Measurements from ENCODE around the gene MGAT5. TPM values are rescaled to one million over a fixed set of nuclear protein-coding genes. Genes with fewer than 3 reads are reported as not detected.

MGAT5 gene, protein sequence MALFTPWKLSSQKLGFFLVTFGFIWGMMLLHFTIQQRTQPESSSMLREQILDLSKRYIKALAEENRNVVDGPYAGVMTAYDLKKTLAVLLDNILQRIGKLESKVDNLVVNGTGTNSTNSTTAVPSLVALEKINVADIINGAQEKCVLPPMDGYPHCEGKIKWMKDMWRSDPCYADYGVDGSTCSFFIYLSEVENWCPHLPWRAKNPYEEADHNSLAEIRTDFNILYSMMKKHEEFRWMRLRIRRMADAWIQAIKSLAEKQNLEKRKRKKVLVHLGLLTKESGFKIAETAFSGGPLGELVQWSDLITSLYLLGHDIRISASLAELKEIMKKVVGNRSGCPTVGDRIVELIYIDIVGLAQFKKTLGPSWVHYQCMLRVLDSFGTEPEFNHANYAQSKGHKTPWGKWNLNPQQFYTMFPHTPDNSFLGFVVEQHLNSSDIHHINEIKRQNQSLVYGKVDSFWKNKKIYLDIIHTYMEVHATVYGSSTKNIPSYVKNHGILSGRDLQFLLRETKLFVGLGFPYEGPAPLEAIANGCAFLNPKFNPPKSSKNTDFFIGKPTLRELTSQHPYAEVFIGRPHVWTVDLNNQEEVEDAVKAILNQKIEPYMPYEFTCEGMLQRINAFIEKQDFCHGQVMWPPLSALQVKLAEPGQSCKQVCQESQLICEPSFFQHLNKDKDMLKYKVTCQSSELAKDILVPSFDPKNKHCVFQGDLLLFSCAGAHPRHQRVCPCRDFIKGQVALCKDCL
- total RNA-seq (10 to 100 TPM; 54.6 to 61.1 TPM), polyA plus RNA-seq (1 to 10 TPM; 3.6 to 5.8 (median 5.6) TPM), total RNA-seq (73.7 to 112 (median 83.1) reads per million in 6 experiments)

GRCh38 chr2:134253804-134254203 is at the start of gene MGAT5:
TSS of gene MGAT5 (plus strand) at chr2:134254072. CDS start at chr2:134254404, 332 bp downstream.
- H3K4me3 Mint-ChIP-seq = peak within 1 kb of the TSS in 7 of 10 donors; percentile 2 to 55 (median 24)
- H3K4me1 Mint-ChIP-seq = peaks cover 44 to 96% (median 85%) of the 10 kb centered on the region in 4 donors
- H3K9me3 Mint-ChIP-seq = no peaks in the 10 kb centered on the region

GRCh38 chr2:134205087-134205486 is 48.8 kb upstream of the MGAT5 start:
- Mint-ChIP-seq H3K27me3 (no peaks in the 10 kb centered on the region), H3K4me1 (peaks cover 19 to 44% (median 24%) of the 10 kb centered on the region in 4 donors), H3K9me3 (no peaks in the 10 kb centered on the region), H3K4me3 (no peak overlapping the region), H3K36me3 (no peaks in the 10 kb centered on the region), H3K27ac (no peak overlapping the region)
- DNase-seq (peak in 1 of 10 donors; percentile 11), ATAC-seq (peak in 1 of 2 donors; percentile 56)
- POLR2A ChIA-PET = interaction anchor here (0.6 to 2.9 kb wide), 4 partner anchors 24 to 86 kb away, joined by 3 to 19 read pairs (median 5); no protein-coding TSS in a partner anchor

More at GRCh38 chr2:134253804-134254203, at the start of gene MGAT5:
- no peaks in the 10 kb centered on the region for H3K27me3 Mint-ChIP-seq
- DNase-seq = no peak
- POLR2A ChIA-PET = interaction anchor here (1.4 kb wide), 1 partner anchor 76 kb away, joined by 3 read pairs; no protein-coding TSS in a partner anchor
- H3K36me3 Mint-ChIP-seq = peaks cover 0 to 16% (median 15%) of the 10 kb centered on the region in 3 donors
- H3K27ac Mint-ChIP-seq = peak within 1 kb of the TSS in 5 of 10 donors; percentile 34 to 79 (median 60)
- no peak for ATAC-seq

GRCh38 chr2:134206031-134206430 is 47.8 kb upstream of the MGAT5 start:
- Mint-ChIP-seq H3K4me1 (peaks cover 13 to 36% (median 19%) of the 10 kb centered on the region in 4 donors), H3K9me3 (no peaks in the 10 kb centered on the region), H3K4me3 (no peak overlapping the region), H3K27ac (peak overlapping the region in 1 of 10 donors; percentile 48), H3K27me3 (no peaks in the 10 kb centered on the region), H3K36me3 (no peaks in the 10 kb centered on the region)
- DNase-seq (no peak), ATAC-seq (no peak)
- POLR2A ChIA-PET = interaction anchor here (0.9 to 2.9 kb wide), 5 partner anchors 13 to 87 kb away, joined by 3 to 19 read pairs (median 4); no protein-coding TSS in a partner anchor

GRCh38 chr2:134206573-134206972 is 47.3 kb upstream of the MGAT5 start:
- peak overlapping the region in 5 of 10 donors; percentile 23 to 73 (median 58) for H3K27ac Mint-ChIP-seq
- peaks cover 13 to 31% (median 18%) of the 10 kb centered on the region in 4 donors for H3K4me1 Mint-ChIP-seq

DNA sequence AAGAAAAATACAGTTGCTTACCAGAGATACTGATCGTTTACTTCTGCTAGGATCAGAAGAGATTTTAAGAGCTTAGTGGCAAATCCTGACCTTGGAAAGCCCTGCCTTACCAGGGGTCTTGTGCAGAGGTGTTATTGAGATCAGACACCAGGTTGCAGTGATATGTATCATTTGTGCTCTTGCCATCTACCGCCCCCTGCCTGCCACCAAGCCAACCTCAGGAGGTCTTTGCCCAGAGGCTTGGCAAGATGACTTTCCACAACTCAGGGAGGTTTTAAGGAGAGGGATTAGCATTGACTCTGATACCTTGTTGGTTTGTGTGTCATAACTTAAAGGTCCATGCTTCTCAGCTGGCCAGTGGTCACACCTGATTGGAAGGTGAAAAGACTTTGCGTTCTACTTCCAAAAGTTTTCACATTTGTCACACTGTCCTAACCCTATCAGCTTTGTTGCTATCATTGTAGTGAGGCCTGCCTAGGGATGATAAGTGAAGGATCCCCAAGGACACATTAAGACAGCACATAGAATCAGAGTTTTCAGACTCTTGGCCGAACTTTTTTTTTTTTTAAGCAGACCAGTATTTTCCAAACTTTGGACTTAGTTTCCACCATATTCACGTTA is 46.2 kb upstream of the MGAT5 start:
- DNase-seq (peak; percentile 40 to 77 (median 55)), ATAC-seq (peak; percentile 93 to 98)
- Mint-ChIP-seq H3K27ac (peak overlapping the region in 6 of 10 donors; percentile 11 to 46 (median 24)), H3K36me3 (no peaks in the 10 kb centered on the region), H3K4me1 (peaks cover 3 to 24% (median 13%) of the 10 kb centered on the region in 4 donors), H3K9me3 (no peaks in the 10 kb centered on the region), H3K27me3 (no peaks in the 10 kb centered on the region), H3K4me3 (no peak overlapping the region)
- POLR2A ChIA-PET = interaction anchor here (0.7 to 2.7 kb wide), 5 partner anchors 24 to 88 kb away, joined by 3 to 29 read pairs (median 4); no protein-coding TSS in a partner anchor

More at GRCh38 chr2:134206573-134206972, 47.3 kb upstream of the MGAT5 start:
- DNase-seq (no peak), ATAC-seq (no peak)
- H3K4me3 Mint-ChIP-seq = no peak overlapping the region
- H3K36me3 Mint-ChIP-seq = no peaks in the 10 kb centered on the region
- H3K9me3 Mint-ChIP-seq = no peaks in the 10 kb centered on the region
- H3K27me3 Mint-ChIP-seq = no peaks in the 10 kb centered on the region
- POLR2A ChIA-PET = interaction anchor here (0.9 to 2.7 kb wide), 5 partner anchors 13 to 87 kb away, joined by 3 to 29 read pairs (median 4); no protein-coding TSS in a partner anchor

GRCh38 chr2:134208825-134209224 is 45.0 kb upstream of the MGAT5 start:
- H3K27ac Mint-ChIP-seq = no peak overlapping the region
- no peaks in the 10 kb centered on the region for H3K9me3 Mint-ChIP-seq
- DNase-seq (no peak), ATAC-seq (no peak)
- no peak overlapping the region for H3K4me3 Mint-ChIP-seq
- POLR2A ChIA-PET = interaction anchor here (0.6 to 2.4 kb wide), 2 partner anchors 80 to 89 kb away, joined by 3 to 29 read pairs; no protein-coding TSS in a partner anchor
- H3K27me3 Mint-ChIP-seq = no peaks in the 10 kb centered on the region
- peaks cover 0 to 28% (median 12%) of the 10 kb centered on the region in 4 donors for H3K4me1 Mint-ChIP-seq
- H3K36me3 Mint-ChIP-seq = no peaks in the 10 kb centered on the region

- Mint-ChIP-seq H3K4me3 (no peak overlapping the region), H3K9me3 (peaks cover 0 to 4% (median 0%) of the 10 kb centered on the region in 9 donors), H3K27ac (peak overlapping the region in 1 of 10 donors; percentile 48), H3K27me3 (no peaks in the 10 kb centered on the region), H3K4me1 (peaks cover 14 to 39% (median 23%) of the 10 kb centered on the region in 4 donors), H3K36me3 (peaks cover 2 to 8% (median 5%) of the 10 kb centered on the region in 3 donors)
- POLR2A ChIA-PET = no interaction called here
- DNase-seq = no peak
- no peak for ATAC-seq
These were observed 41.1 kb upstream of the MGAT5 start for GRCh38 chr2:134212746-134213145.

DNA sequence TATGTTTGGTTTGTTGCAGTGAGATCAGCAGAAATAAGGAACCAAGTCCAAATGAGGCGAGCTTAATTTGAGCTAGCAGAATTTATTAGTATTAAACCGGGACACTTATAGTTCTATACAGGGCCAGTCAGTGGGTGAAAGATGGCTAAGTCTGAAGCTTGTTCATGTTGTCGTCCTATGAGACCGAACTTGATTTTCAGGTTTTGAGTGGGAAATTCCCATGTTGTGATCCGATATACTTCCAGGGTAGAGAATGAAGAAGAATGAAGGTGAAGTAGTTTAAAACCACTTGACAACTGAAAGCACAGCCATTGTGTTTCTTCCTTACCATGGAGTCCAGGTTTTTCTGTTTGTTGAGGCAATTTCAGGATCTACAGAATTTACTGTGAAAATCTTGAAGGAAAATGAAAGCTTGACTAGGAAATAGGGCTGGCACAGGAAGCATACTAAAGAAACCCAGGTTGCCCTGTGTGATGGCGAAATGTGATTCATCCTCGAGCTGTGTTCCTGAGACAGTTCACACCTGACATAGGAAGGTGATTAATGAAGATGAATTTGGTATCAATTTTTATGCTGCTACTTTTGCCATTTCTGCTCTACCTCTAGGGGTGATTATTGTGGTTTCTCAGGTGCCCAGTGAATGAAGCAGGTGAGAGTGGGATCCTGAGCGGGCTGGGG is 37.6 kb upstream of the MGAT5 start:
- POLR2A ChIA-PET = no interaction called here
- Mint-ChIP-seq H3K4me3 (peak overlapping the region in 5 of 10 donors; percentile 17 to 70 (median 31)), H3K36me3 (peaks cover 2 to 8% (median 5%) of the 10 kb centered on the region in 3 donors), H3K4me1 (peaks cover 40 to 65% (median 55%) of the 10 kb centered on the region in 4 donors), H3K27ac (peak overlapping the region in 6 of 10 donors; percentile 46 to 96 (median 72)), H3K27me3 (no peaks in the 10 kb centered on the region), H3K9me3 (peaks cover 0 to 4% (median 0%) of the 10 kb centered on the region in 9 donors)
- no peak for ATAC-seq
- DNase-seq = no peak

GRCh38 chr2:134217351-134217750 is 36.5 kb upstream of the MGAT5 start:
- H3K27me3 Mint-ChIP-seq = no peaks in the 10 kb centered on the region
- peak; percentile 20 to 52 for ATAC-seq
- H3K36me3 Mint-ChIP-seq = peaks cover 2 to 8% (median 5%) of the 10 kb centered on the region in 3 donors
- peak overlapping the region; percentile 3 to 96 (median 75) for H3K27ac Mint-ChIP-seq
- POLR2A ChIA-PET = interaction anchor here (1.1 kb wide), 1 partner anchor 13 kb away, joined by 3 read pairs; no protein-coding TSS in a partner anchor
- peaks cover 0 to 4% (median 0%) of the 10 kb centered on the region in 9 donors for H3K9me3 Mint-ChIP-seq
- peak overlapping the region in 7 of 10 donors; percentile 10 to 76 (median 70) for H3K4me3 Mint-ChIP-seq
- peak in 1 of 10 donors; percentile 12 for DNase-seq
- peaks cover 42 to 73% (median 56%) of the 10 kb centered on the region in 4 donors for H3K4me1 Mint-ChIP-seq

GRCh38 chr2:134217924-134218323 is 35.9 kb upstream of the MGAT5 start:
- Mint-ChIP-seq H3K4me1 (peaks cover 42 to 68% (median 56%) of the 10 kb centered on the region in 4 donors), H3K4me3 (peak overlapping the region in 8 of 10 donors; percentile 45 to 80 (median 71))
- POLR2A ChIA-PET = interaction anchor here (1.1 kb wide), 1 partner anchor 12 kb away, joined by 3 read pairs; no protein-coding TSS in a partner anchor

GRCh38 chr2:134218414-134218813 is 35.5 kb upstream of the MGAT5 start:
- H3K4me1 Mint-ChIP-seq = peaks cover 42 to 64% (median 56%) of the 10 kb centered on the region in 4 donors
- DNase-seq (no peak), ATAC-seq (peak in 1 of 2 donors; percentile 25)
- POLR2A ChIA-PET = interaction anchor here (1.1 to 2.0 kb wide), 2 partner anchors 12 to 98 kb away, joined by 3 to 5 read pairs; no protein-coding TSS in a partner anchor
- H3K36me3 Mint-ChIP-seq = peaks cover 2 to 8% (median 5%) of the 10 kb centered on the region in 3 donors
- no peaks in the 10 kb centered on the region for H3K27me3 Mint-ChIP-seq
- peak overlapping the region; percentile 21 to 96 (median 81) for H3K27ac Mint-ChIP-seq
- H3K9me3 Mint-ChIP-seq = peaks cover 0 to 4% (median 0%) of the 10 kb centered on the region in 9 donors
- H3K4me3 Mint-ChIP-seq = peak overlapping the region in 9 of 10 donors; percentile 45 to 80 (median 70)

More at GRCh38 chr2:134217924-134218323, 35.9 kb upstream of the MGAT5 start:
- H3K36me3 Mint-ChIP-seq = peaks cover 2 to 8% (median 5%) of the 10 kb centered on the region in 3 donors
- H3K27me3 Mint-ChIP-seq = no peaks in the 10 kb centered on the region
- ATAC-seq (peak; percentile 20 to 57), DNase-seq (no peak)
- peaks cover 0 to 4% (median 0%) of the 10 kb centered on the region in 9 donors for H3K9me3 Mint-ChIP-seq
- H3K27ac Mint-ChIP-seq = peak overlapping the region; percentile 3 to 96 (median 78)

Measured in naive thymus-derived CD8-positive, alpha-beta T cell (primary cell).